SH-SY5Y (cell line): Measurements from ENCODE around the gene TYMS.

Experiments used
- GATA2 ChIP-seq: IDR thresholded peaks from 2 replicates; pipeline ENCODE4 v1.6.1; 2011; ENCODE audit warnings: mild to moderate bottlenecking, low read depth, low read length
- GATA3 ChIP-seq: IDR thresholded peaks from 2 replicates; pipeline ENCODE4 v1.6.1; 2011; ENCODE audit warnings: low read depth, mild to moderate bottlenecking, low read length, moderate library complexity

- TF ChIP-seq GATA2 (no peak), GATA3 (no peak)
Measured at GRCh38 chr18:679516-679915, 22.1 kb downstream of the TYMS start.
